HG03565 (cell line): Measurements from ENCODE around the gene ZBTB7C.

ENCODE experiments used
- ATAC-seq: cut with Tn5 transposase; IDR thresholded peaks from one replicate; pipeline ENCODE4 v1.9.1; 2021; ENCODE audit warnings: mild to moderate bottlenecking, moderate library complexity; ENCODE audit not compliant: unreplicated experiment

Gene ZBTB7C

DNA sequence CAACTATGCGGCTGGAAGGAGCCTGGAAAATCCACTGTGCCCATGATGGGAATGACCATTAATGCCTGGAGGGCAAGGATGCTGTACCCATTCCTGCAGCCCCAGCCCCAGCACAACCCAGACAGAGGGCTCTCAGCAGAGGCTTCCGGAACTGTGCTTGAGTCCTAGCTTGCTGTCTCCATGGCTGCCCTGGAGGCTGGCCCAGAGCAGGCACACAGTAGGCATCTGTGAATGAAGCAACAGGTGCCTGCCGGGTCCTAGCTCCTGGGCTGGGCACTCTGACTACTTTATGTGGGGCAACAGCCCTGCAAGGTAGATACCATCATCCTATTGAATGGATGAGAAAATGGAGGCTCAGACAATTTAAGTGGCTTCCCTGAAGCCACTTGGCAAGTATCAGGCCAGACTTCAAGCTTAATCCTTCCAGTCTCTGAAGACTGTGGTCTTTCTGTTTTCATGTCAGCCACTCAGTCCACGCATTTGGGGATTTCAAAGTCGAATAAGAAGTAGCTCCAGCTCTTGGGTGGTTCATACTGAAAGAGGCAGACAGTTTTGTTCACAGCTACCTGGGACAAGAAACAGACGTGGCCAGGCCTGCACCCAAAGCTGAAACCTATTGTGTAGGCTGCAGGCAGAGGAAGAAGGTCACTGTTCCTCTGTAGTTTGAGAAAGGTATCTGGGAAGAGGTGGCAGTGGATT lies 237.5 kb downstream of the ZBTB7C start:
- no peak for ATAC-seq

DNA sequence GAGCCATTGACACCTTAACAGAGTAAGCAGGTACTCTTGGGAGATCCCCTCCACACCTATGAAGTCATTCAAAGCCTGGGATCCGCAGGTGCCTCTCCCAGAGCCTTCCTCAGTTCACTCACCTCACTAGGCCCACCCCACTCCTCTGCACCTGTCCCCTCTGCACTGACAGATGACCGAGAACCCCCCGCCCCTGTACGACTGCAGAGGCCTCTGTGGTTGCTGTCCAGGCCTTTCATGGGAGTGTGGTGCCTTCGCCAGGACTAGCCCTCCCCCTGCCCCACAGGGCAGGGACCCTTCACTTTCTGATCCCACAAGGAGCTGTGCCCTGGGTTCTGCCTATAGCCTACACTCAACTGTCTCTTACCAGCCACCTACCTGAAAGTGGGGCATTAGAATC lies 238.5 kb downstream of the ZBTB7C start:
- no peak for ATAC-seq

DNA sequence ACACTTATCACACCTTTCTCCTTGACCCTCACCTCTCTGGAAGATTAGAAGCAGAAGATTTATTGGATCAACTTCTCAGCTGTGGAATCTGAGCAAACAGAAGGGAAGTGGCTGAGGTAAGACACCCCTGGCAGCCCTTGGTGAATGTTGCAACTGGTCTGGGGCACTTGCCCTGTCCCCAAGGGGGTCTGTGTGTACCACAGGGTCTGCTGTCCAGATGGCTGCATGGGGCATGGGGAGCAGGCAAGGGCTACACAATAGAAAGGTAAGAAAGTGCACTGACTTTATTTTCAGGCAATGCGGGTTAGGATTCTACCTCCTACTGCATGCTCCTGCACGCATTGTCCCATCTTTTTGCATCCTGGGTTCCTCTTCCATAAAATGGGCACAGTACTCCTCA lies 240.3 kb downstream of the ZBTB7C start:
- no peak for ATAC-seq

DNA sequence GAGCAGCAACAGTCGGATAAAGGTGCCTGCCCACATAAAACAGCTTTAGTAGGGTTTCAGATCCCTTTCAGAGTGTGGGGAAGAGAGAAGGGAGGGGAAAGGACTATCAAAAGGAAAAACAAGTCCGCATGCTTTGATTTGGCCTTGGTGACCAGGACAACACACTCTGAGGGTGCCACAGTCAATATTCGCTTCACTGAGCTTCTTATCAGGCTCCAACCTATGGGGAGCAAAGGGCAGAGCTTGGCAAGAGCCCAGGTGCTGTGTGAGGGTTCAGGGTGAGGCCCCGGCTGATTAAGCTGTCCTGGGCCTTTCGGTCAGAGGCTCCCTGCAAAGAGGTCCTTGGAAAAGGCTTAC lies 241.3 kb downstream of the ZBTB7C start:
- ATAC-seq, result no peak

DNA sequence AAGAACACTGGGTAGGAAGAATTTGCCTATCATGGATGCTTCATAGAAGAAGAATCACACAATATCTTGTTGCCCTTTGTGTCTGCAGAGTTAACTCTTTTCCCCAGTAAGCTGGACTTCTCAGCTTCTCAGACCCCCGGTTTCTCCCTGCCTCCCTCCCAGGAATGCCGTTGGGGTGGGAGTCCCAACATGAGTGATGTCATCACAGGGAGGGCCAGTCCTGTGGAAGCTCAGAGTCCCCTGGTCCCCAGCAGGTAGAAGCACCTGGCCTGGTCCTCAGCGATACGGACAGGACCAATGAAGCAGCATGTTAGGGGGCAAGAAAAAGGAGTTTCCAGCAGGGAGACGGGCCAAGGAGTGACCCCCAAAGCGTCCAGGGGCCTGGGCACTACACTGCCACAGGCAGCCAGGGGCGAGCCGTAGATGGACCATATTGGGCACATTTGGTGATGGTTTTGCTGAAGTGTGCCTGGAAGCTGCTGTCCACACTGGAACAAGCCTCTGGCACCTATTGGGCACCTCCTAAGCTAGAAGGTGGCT lies 242.8 kb downstream of the ZBTB7C start:
- no peak for ATAC-seq

DNA sequence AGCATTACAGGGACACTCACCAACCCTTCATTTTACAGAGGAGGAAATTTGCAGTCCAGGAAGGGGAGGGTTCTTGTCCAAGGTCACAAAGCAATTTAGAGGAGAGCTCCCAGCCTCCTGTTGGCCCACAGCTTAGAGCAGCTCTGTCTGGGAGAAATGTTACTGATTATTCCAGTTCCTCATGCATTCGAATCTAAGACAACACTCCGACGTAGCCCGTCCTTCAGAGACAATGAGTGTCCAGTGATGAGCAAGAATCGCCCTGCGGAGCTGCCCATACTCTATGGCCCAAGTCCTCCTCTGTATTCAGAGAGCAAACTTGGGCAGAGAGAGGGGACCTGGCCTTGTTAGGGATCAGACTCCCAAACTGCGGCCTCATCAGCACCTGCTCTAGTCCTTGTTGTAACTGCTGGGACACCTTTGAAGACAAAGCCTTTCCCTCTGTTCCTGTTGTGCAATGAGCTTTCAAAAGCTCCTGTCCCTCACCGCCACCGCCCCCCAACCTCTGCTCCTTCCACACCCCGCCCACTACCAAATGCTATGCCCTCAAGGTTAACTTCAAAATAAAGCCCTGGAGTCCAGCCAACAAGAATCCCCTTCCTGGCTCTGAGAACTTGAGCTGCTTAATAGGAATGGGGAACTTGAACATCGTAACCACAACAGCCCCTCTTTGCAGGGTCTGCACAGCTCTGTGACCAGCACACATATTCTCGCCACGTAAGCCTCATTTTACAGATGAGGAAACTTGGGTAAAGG lies 243.9 kb downstream of the ZBTB7C start:
- ATAC-seq, result no peak

DNA sequence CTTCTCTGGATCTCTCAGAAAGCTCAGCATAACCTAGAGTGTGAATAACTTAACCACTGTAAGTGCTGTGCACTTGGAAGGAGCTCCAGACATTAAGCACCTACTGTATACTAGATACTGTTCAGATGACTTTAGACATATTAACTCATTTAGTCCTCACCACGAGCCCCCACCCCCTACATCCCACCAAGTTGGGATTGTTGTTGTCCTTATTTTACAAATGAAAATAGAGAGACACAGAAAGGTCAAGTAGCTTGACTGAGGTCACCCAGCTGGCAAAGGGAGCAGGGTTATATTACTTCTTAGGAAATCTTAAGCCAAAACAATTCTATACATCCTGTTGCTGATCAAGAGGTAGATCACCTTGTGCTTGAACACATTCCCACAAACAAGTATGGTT lies 244.5 kb downstream of the ZBTB7C start:
- ATAC-seq, result no peak

DNA sequence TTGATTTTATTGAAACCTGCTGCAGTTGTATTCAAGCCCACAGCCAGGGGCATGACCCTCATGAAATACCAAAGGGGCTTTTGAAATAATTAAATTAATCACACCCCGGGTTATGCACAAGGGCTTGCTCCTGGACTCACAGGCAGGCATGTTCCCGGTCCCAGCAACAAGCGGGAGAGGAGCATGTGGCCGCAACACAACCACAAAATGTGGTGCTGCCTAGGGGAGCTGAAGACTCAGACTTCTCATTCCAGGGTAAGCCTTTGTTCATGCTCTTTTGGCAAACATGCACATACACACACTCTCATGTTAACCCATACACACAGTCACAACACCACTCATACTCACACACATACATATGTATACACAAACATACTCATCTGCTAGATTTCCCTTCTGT lies 245.1 kb downstream of the ZBTB7C start:
- ATAC-seq, result no peak

DNA sequence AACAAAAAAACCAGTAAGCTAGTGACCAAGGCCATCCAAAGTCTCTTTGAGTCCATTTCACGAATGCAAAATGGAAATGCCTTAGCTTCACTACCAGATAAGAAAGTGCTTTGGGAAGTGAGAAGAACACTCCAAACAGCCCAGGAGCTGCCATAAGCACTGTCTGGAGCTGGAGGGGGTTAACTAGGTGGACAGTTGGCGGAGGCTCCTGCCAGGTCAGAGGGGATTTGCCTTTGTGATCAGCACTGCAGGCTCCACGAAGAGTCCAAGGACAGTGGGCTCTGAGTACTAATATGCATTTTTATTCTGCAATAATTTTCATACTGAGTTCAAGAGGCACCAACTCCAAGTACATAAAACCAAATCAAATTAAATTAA lies 245.5 kb downstream of the ZBTB7C start:
- no peak for ATAC-seq

DNA sequence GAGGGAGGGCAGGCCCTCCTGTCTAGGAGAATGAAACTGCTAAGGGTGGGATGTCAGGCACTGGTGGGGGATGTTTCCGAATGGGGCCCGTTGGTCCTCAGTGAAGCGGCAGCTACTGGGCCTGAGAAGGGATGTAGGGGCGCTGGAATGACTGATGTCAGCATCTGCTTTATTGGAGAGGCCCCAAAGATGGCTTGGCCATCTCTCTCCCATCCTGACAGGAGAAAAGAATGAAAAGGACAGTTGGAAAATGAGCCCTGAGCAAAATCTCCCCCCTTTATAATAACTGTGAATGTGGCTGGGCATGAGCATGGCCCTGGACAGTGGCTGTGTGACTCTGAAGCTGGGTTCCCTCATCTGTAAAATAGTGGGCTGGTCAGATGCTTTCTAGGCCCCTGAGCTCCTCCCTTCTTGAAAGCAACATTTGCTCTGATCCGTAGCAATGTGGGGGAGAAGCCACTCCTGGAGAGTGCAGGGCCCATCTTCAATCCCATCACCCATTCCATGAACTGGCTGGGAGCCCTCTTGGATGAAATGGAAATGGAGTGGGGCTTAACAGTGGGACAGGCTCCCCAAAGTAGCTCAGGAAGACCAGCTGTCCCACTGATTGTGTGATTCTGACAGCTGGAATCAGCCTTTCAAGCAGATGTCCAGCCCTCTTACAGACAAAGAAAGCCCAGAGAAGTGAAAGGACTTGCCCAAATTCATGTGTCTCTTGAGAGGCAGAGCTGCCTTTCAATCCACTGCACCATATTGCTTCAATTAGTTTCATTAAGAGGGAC lies 246.0 kb downstream of the ZBTB7C start:
- ATAC-seq, result no peak

DNA sequence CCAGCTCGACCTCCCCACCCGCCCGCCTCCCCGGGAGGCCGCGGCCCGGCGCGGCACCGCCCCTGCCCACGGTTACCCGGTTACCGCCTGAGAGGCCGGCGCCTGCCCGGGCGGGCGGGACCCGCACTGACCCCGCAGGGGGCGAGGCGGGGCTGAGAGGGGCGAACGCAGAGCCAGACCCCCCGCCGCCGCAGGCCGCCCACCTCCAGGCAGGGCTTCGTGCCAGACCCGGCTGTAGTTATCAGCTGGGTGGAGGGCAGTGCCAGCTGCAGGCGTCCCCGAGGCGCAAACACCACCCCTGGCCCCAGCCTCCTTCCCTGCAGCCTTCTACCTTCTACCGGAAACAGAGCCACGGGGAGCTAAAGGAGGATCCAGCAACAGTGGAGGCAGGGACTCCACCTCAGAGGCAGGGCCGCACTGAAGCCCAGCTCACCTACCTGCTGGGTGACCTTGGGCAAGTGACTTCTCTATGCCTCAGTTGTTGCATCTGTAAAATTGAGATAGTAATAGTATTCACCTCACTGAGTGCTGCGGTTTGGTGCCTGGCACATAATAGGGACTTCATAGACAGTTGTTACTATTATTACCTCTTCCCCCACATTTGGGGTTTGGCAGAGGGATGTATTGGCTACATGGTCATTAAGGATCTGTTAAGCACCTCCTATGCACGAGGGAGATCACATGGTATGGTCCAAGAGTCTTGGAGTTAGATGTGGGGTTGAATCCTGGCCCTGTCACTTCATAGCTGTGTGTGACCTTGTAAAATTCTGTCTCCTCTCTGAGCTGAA lies 247.1 kb downstream of the ZBTB7C start:
- no peak for ATAC-seq

DNA sequence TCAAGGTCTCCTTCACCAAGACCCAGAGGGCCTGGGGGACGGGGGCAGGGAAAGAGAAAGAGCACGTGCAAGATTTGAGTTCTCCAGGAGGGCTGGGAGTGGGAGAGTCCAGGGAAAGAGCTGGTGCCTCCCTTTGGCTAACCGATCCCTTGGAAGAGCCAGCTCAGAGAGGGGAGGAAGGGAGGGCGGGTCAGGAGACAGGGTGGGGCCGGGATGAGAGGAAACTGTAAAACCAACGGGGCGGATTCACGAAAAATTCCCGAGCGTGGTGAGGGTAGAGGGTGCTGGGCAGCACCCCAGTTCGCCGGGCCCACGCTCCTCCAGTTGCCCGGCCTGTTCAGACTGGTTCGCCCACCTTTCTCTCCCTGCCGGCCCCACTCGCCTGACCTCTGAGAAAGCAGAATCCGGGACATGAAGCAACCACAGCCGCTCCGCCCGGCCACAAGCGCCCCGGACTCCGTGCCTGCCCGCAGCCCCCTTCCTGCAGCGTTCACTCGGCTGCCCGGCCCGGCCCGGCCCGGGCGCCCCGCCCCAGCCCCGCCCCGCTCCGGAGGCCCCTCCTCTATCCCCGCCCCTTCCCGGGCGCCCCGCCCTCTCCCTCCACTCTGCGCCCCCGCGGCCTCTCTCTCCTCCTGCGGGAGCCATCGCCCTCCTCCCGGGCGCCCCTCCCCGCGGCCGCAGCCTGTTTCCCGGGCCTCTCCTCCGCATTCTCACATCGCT lies 247.8 kb downstream of the ZBTB7C start:
- no peak for ATAC-seq

DNA sequence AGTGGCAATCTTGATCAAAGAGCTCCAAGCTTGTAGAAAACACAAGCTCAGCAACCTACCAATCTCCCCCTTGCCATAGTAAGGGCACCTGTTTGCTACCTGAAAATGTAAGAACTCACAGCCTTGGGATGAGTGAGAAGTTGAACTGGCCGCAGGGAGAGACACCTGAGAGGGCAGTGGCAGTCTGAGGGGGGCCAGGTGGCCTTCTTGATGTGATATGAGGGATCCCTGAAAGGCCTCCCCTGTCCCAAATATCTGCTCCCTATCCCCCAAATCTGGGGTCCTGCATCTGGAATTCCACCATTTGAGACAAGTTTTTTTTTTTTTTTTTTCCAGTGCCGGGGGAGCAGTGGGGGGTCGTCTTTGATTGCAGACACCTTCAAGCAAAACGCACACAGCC lies 248.6 kb downstream of the ZBTB7C start:
- no peak for ATAC-seq

DNA sequence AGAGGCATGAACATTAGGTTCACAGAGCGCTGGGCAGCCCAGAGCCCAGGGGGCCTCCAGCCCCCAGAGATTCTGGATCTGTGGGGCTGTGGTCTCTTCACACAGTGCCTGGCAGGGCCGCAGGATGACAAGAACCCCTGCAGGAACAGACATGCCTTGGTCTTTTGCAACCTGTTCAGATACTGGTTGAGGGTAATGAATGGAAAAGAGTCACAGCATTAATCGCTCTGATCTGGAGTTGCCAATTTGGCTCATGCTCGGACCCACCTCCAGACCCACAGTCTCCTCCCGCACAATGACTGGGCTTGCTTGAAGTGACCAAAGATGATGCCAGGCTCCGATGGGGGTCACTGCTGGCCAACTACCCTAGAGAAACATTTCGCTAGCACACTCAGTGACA lies 249.4 kb downstream of the ZBTB7C start:
- ATAC-seq, result no peak

DNA sequence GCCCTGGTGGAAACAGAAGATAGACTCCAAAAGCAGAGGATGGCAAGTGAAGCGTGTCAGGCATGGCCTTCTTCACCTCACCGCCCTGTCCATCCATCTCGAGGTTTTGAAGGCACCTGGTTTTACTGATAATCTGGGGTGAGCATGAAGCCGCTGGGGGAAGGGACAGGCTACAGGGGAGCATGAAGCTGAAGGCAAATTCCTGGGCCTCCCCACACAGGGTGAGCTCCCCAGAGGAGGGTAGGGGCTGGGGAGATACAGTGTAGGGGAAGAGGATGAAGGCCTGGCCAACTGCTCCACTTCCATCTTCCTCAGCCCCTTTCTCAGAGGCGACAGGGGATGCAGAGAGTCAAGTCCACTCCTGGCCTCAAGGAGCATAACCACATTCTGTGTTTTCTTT lies 250.5 kb downstream of the ZBTB7C start:
- ATAC-seq, result no peak

DNA sequence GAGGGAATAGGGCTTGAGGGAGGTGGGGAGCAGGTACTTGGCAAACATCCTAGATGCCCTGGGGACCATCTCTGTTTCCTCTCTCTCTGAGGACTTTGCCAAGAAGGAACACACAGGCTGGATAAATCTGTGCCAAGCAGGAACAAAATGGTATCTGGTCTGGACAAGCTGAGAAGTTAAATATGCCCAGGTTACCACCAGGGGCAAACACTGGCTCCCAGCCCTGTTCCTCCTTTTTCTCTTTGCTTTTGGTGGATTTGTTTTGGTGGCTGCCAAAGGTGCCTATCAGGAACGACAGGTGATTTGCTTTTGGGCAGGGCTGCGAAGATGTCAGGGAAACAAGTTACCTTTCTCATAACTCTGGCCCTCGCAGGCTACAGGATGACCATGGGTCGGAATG lies 251.2 kb downstream of the ZBTB7C start:
- no peak for ATAC-seq

DNA sequence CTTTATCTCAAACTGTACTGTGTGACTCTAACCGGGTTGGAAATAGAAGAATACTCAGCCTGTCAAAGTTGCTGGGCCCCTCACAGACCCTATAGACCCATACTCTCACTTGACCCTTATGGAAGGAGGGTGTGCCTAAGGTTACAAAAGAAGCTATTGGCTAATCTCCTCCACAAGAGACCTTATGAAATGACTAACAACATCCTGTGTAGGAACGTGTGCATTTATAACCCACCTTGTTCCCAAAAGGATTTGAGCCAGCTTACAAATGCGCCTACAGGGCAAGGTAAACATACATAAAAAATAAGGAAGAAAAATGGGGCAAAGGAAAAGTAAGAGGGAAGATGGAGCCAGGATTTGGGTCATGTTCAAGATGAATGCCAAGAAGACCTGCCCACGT lies 253.3 kb downstream of the ZBTB7C start:
- no peak for ATAC-seq

DNA sequence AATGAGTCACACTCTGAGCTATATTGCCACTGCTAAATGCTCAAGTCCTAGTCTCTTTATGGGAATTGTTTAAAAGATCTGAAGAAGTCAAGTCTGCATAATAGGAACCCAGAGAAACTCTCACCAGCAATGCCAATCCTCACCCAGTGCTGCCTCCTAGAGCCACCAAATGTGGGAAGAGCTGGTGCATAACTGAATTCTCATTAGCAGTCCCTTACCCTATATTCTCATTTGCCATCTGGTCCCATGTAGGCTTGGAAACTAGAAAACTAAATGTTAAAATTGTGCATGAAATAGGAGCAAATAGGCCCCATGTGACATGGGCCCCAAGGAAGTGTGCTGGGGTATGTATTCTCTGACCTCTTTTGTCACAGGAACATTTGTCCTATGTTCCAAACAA lies 254.4 kb downstream of the ZBTB7C start:
- ATAC-seq, result no peak

DNA sequence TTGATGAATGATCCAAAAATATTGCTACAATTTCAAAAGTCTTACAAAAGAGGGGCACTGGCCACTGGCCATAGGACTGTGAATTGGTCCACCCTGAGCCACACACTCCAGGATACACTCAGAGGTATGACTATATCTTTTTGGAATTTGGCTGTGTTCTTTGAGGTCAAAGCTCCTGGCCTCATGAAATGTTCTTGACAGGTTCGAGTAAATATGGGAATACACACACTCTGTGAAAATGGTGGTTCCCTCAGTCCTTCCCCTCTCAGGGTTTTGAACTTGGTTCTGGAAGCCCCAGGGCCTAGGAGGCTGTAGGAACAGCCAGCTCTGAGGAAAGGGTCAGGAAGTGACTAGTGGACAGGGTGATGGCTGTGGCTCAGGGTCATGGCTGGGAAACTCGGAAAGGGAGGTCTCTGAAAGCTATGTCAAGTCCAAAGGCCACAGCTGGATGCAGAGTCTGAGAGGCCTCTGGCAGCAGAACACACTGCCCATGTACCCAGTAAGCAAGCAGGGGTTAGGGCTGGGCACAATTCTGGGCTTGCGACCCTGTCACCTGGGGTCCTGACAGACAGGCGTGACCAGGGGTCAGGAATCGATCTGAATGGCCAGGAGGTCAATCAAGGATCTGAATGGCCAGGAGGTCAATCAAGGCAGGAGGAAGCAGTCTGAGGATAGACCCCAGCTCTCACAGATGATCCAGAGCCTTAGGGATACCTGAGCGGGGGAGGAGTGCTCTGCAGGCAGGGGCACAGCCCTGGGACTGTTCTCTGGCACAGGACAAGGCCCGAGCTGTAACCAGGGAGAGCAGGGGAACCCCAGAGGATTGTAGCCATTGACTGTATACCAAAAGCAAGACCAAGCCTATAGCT lies 255.3 kb downstream of the ZBTB7C start:
- no peak for ATAC-seq
